ENCODE results near the gene CMIP.
"Not testable (repeated sequence)": the region's sequence is repeated elsewhere in the genome, so short reads cannot be mapped to it uniquely, and the experiment has no call there.

CMIP gene

DNA sequence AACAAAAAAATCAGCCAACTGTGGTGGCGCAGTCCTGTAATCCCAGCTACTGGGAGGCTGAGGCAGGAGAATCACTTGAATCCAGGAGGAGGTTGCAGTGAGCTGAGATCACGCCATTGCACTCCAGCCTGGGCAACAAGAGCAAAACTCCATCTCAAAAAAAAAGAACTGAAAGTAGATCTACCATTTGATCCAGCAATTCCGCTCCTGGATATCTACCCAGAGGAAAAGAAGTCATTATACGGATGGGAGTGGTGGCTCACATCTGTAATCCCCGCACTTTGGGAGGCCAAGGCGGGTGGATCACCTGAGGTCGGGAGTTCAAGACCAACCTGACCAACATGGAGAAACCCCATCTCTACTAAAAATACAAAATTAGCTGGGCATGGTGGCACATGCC, 22.5 kb upstream of the CMIP start:
- not testable (repeated sequence) for DNase-seq

DNA sequence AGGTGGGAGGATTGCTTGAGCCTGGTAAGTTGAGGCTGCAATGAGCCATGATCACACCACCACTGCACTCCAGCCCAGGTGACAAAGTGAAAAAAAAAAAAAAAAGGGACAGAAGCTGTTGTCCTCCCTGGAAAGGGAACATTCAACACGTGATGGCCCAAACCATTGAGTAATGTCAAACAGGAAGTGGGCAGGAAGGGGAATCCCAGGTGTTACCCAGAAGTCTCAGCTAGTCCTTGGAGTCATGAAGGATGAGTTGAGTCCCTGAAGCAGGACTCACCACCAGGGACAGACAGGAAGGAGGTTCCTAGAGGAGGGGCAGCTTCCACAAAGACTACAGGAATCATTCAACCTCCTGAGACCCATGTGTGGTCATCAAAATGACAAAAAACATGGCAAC, 19.8 kb upstream of the CMIP start:
- DNase-seq = no peak

DNA sequence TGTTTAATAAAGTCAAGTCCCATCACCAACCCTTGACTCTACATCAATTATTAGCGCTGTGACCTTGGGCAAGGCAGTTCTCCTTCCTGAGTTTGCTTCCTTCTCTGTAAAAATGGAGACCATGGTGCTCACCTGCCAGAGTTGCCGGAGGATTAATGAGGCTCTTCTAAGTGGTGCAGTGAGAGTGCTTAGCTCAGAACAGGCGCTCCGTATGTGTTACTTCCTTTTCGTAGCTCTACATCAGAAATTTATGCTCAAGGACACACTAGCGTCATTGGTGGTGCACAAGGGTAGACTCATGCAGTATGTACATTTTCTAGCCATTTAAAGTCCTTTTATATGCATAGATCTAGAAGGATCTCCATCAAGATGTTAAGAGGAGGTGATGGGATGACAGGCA, 17.4 kb upstream of the CMIP start:
- DNase-seq = no peak

DNA sequence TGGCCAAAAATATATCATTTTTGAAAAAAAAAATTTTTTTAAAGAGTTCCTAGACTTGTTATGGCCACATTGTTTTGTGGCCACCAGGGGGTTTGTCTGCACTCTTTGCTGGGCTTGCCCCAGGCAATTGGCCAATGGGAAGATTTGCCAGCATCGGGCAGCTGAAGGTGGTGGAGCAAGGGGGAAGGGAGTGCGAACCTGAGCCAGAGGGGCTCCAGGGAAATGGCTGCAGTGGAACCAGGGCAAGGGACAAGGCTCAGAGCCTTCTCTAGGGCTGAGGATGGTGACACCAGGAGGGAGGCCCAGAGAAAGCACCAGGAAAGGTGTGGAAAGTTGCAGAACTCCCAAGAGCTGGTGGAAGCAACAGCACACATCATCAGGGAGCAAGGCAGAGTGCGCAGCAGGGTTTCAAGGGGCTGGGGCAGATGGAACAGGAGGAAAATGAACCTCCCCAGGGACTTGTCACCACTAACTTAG, 15.5 kb upstream of the CMIP start:
- peak in 1 of 2 experiments; percentile 28 for DNase-seq

DNA sequence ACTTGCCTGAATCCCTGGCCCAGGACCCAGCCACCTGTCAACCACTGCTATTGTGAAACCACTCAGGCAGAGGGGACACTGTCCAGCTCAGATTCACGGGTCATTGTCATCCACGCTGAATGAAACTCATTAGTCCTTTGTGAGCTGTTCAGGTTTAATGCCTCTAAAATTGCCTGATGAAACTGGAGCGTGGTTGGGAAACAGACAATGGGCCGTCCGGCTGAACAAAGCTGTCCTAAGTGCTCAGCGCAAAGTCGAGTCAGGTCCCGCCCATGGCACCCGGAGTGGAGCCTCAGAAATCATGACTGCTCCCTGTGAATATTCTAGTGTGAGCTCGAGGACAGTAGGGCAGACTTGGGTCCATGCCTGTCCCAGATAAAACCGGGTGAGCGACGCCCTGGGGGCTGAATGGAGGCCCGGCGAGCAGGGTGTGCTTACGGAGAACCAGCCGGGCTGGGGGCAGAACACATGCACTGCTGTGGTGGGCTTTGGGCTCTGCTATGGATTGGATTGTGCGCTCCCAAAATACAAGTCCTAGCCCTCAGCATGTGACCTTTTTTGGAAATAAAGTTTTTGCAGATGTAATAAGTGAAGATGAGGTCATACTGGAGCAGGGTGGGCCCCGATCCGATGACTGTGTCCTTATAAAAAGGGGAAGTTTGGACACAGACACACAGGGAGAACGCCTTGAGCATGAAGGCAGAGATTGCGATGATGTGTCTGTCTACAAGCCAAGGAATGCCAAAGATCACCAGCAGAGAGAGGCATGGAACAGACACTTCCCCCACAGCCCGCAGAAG, 12.9 kb upstream of the CMIP start:
- no peak for DNase-seq

DNA sequence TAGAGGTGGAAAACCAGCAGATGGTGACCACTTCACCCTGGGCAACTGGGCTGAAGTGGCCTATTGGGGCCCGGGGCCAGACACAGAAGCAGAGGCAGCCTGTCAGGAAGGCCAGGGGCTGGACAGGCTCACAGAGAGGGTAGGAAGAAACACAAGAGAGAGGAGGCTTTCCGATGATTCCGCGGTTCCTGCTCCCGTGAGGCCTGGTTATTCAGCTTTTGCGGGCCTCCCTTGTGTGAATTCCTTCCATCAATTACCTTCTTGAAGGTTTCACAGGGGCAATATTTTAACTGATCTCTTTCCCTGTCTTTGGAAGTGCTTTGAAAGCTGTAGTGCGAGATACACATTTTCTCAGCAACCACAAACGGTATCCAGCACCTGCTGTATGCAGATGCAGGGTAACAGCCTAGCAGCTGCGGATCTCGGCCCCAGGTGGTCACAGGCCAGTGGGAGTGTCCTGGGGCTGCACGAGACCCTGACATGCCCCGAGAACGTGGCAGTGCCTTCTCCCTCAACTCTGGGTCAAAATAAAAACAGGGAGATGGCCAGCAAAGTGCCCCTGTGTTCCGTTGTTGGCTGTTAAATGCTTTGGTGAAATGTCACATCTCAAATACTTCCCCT, 11.6 kb upstream of the CMIP start:
- peak; percentile 78 to 86 for DNase-seq

DNA sequence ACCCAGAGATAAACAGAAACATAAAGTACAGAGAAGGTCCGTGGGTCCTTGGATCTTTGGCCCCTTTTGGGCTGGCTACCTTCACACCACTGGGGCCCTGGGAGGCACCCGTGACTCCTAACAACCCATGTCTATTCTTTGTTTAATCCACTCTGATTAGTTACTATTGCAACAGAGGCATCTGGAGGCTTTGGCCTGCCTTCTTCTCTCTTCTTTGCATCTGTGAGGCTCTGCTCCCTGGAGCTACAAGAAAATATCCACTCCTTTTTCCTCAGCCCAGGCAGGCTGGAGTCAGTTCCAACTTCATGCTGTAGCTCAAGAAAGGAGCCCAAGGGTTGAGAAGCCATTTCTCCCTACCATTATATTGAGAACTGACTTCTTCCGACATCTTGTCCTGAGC, 9.5 kb upstream of the CMIP start:
- no peak for DNase-seq

DNA sequence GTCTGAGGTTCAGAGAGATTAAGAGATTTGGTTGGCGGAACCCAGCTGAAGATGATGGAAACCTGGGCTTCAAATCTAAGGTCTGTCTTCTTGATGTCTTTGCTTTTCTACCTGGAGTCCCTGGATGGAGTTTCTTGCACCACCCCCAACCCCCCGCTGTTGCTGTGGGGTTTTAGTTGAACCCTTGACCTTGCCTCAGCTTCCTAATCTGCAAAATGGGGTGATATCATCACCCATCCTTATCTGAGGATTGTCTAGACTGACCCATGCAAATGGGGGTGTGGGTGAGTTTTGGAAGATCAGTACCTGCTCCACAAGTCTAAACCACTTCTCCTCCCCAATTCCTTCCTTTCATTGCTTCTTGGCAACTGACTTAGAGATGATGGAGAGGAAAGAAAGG, 9.0 kb upstream of the CMIP start:
- DNase-seq = no peak

DNA sequence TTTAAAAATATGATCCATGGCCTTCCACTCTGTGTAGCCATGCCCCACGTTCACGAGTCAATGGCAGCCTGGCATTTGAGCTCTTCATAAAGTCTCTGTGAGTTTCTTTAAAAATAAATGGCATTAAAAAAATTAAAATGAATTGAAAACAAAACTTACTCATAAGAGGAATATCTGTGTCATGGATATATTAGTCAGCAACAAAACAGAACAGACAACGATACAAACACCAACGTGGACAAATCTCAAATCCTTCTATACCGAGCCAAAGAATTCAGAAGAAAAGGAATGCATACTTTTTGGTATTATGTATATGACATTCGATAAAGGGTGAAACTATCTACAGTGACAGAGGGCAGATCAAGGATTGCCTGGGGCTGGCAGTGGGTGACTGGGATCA, 8.2 kb upstream of the CMIP start:
- no peak for DNase-seq

DNA sequence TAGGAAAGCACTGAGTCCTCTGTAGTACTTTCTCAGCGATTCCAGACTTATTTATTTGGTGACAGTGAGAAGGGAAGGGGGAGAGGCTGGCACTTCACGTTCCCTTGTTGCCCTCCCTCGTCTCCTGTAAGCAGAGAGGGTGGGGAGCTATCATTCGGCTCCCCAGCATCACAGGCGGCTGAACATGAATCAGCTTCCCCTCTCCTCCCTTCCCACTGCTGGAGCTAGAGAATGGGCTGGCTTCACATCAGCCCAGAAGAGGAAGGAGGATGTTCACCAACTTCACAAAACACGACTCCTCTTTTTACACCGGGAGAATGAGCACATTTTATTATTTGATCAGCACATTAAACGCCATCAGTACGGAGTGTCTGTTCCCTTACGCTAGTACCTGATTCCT, 6.7 kb upstream of the CMIP start:
- no peak for DNase-seq

DNA sequence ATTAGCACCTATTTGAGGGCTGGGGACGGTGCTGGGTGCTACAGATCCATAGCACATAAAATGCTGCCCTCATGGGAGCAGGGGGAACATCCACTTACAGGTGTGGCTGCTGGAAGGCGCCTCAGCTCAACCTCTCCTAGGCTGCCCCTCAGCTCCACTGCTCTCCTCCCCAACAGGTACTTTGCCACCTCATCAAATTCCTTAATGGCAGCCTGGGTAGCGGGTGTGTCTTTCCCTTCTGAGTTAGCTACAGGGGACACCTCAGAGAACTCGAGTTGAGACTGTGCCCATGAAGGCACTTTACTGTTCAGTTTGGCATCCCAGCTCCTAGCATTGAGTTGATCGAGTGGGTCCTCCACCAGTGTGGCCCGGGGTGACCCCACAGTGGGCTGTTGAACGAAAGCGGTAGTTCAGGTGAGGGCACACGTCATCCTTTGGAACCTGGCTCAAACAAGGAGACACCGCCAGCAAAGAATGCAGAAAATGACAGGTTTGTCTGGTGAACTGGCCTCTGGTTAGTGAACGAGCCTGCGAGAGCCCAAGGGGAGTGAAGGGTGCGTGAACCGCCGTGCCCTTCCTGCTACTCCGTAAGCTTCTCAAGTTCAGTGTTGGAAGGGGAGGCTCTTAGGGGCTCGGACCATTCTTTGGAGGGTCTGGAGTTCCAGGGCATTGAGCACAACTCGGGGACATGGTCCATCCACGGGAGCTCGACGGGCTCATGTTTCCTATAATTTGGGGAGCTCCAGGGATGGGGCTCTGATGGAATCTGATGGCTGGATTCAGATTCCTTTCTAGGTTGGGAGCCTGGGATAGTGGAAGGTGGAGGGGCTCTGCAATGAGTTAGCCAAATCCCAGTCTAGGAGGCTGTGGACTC, 3.5 kb upstream of the CMIP start:
- no peak for DNase-seq

DNA sequence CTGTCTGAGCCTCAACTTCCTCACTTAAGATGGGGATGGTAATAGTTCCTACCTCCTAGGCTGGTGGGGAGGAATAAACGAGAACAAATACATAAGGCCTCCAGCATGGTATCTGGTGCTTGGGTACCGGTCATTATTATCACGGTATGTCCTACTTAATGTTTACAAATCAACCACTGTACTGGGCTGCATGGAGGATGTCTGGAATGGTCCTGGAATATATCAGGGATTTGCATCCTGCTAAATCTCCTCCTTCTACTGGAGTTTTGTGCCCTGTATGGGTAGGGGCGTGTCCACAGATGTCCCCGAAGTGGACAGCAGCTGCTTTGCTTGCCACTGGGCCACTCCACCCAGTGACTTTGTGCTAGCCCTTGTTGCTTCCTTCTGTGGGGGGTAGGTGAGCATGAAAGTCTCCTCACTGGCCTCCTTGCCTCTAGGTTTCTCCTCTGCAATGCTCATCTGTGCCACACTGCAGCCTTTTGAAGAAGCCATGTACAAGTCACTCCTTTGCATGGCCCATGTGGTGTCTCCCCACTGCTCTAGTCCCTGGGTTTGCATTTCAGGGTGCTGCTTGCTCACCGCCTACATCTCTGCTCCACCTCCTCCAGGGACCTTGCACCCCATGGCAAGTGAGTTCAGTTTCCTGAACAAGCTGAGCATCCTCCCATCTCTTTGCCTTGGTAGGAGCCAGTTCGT, 2.2 kb upstream of the CMIP start:
- no peak for DNase-seq

DNA sequence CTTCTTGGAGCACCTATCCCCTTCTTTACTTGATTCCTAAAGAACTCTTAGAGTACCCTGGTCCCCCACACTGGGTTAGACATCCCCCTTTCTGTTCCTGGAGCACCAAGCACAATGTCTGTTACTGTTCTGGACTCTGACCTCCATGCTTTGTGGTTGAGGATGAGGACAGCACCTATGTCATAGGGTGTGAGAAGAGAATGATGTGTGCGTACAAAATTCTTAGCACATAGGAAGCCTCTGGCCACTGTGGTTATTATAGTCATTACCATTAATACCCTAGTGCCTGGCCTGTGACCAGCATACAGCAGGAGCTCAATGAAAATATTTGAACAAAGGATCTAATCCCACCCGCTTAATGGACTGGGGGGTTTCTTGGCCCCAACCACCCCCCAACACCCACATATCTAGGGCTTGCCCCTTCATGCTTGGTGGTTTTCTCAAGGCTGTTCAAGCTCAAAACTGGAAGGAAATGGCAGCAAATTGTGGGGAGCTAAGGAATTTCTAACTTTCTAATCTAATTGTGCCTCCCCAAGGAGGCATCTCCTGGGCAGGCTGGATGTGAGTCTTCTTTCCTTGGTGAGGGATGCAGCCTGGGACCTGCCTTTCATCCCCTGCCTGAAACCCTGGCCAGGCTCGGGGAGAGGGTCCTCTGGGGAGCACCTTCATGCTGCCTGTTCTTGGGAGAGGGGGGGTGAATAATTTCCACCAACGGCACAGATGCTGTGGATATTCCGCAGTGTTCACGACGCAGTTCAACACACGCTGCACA, 1.5 kb upstream of the CMIP start:
- DNase-seq = no peak

DNA sequence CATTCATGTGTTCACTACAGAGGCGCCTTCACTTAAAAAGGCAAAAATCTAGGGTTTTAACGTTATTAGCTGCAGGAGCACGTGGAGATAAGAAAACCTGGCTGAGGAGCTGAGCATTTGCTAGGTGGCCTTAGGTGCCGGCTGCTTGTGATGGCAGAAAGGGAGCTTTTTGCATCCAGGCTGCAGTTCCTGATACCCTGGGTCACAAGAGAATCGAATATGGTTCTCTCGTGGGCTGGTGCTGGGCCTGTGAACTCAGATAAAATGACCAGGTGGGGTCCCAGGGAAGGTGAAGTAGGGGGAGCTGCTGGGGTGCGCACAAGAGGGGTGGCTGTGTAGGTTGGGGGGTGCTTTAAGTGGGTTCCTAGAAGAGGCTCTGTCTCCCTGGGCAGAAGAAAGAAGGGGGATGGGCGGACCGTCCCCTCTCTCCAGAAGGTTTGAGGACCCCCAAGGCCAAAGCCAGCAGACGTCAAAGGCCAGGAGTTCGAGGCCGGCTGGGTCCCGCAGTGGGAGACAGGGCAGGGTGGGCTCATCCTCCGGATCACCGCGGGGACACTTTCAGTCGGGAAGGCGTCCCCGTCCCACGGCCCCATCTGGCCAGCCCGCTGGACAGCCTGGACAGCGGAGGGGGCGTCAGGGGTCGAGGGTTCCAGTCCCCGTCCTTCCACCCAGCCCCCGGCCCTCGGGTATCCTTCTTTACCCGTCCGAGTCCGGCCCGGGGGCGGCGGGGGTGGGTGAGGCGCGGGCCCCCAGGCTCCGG, 740 bp upstream of the CMIP start:
- no peak for DNase-seq

DNA sequence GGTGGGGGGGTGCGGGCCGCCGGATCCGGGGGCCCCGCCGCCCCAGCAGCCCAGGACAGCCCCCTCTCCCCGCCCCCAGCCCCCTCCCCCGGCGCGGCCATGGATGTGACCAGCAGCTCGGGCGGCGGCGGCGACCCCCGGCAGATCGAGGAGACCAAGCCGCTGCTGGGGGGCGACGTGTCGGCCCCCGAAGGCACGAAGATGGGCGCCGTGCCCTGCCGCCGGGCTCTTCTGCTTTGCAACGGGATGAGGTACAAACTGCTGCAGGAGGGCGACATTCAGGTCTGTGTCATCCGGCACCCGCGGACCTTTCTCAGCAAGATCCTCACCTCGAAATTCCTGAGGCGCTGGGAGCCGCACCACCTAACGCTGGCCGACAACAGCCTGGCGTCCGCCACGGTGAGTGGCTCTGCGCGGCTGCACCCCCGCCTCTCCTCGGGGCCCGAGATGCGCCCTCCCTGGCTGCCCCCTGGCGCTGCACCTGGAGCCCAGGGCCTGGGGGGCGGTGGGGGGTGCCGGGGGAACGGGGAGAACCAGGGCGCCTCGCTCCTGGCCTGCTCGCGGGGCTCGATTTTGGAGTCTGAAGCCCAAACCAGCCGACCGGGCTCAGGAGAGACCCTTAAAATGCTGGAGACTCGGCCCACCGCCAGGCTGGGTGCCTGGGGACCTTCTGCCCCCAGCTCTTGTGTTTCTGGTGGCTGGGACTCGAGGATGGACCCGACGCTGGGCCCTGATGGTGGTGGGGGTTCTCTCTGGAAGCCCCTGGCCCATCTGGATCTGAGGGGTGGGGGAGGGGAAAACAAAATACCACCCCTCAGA, 744 bp downstream of the CMIP start:
- peak in 1 of 2 experiments; percentile 23 for DNase-seq

DNA sequence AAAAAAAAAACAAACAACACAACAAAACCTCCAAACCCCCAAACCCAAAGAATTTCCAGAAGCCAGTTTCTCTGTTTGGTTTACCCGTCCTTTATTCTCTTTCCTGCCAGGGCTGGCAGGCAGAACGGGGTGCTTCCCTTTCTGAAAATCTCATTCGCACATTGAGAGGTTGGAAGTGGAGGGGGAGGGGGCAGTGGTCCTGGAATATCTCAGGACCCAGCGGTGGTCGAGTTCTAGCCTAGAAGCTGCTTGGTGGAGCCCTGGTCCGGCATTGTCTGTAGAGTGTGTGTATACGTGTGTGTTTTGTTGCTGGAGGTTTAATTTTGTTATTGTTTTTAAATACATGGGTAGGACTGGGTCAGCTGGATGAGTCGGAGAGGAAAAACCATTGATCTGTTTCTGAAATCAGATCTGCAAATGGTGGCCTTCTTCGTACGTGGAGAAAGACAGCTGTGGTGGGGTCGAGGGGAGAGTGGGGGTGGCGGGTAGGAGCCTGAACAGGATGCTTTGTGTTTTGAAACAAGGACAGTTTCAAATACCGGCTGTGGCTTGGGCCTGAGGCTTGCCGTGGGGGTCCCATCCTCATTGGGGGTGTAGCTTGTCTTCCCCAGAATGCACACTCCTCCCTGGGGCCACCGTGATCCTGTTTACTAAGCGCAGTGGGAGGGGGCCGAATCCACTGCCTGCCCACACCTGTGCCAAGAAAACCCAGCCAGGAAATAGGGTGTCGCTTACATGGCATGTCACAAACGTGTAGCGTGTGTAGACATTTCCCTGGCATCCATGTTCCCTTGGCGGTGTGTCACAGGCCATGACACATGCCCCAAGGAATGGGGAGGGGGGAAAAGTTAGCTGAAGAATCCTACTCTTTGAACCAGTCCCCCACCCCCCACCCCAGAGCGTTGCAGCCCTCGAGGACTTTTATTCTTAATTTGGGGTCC, 1.6 kb downstream of the CMIP start:
- no peak for DNase-seq

DNA sequence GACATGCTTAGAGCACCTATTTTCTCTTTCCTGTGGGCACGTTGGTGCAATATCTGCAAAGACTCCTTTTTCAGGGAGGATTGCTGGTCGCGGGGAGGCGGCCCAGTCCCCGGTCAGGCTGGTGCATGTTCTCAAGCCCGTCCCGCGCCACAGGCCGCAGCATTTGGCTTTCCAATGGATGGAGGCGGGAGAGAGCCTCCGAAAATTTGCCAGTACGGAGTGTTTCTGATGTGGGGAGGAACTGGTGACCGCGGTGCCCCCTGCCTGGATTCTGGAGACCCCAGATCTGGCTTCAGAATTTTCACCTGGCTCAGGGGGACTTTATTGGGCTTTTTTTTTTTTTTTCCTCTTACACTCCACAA, 2.3 kb downstream of the CMIP start:
- no peak for DNase-seq

DNA sequence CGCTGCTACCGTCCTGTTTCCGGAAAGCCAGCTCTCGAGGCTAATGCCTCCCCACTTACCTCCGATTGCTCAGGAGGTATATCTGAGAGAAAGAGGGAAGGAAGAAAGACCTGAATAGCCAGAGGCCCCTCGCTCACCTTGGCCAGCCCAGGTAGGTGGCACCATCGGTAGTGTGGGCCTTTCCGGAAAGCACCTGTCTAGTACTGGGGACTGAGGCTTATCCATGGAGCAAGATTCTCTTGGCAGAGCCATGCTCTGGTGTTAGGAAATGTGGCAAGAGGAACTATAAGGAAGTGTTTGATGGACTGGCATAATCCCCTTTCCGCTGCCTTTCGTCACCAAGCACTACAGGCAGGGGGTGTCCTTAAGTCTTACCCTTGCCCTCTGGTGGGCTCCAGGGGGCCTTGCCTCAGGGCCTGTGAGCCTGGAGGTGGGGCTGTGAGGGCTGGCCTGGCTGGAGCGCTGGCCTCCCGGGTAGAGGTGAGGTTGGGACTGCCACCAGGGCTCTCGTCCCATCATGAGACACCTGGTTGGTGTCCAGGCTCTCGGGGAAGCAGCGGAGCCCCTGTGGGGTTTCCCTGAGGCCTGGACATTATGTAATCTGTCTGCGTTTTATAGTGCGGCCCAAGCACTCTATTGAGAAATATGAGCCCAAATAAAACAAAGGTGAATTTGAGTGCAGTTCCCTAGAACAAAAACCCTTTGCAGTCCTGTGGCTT, 2.9 kb downstream of the CMIP start:
- no peak for DNase-seq

All from SHP77 (cell line).